ENCODE measurements around the gene IFT74. TPM values are rescaled to one million over a fixed set of nuclear protein-coding genes. Genes with fewer than 3 reads are reported as not detected.

IFT74 gene
- polyA plus RNA-seq, 1 donor from 2014 or later: 18.6 TPM

Other genes with a start within 250 kb of the IFT74 start
- gene CAAP1, start 63.6 kb upstream of the IFT74 start, polyA plus RNA-seq: 19.8 TPM
- gene PLAA, start 9.2 kb upstream of the IFT74 start, polyA plus RNA-seq: 18.6 TPM
- not detected for gene LRRC19, start 49.3 kb downstream of the IFT74 start, polyA plus RNA-seq
- not detected for gene TEK, start 152.8 kb downstream of the IFT74 start, polyA plus RNA-seq

Measured in IgD-negative memory B cell (primary cell).